Activated naive CD4-positive, alpha-beta T cell treated with anti-CD3 and anti-CD28 coated beads, Interleukin-2, amount 50 U/mL, for 72 hours (primary cell): ENCODE measurements around the gene ZNF202. TPM values are rescaled to one million over a fixed set of nuclear protein-coding genes. Genes with fewer than 3 reads are reported as not detected.

Experiments used
- total RNA-seq, 2 donors: library from RNA; stranded (reverse); gene quantifications; one replicate each; pipeline ENCODE4 v1.2.3, GENCODE V29; 2022

Gene ZNF202
- total RNA-seq, 2 donors from 2014 or later = 6.9 to 12.2 TPM

Other genes starting within 250 kb of the ZNF202 start
- gene SCN3B, start 87.0 kb downstream of the ZNF202 start, total RNA-seq = under 1 TPM in 1 of 2 donors, not detected in 1; 0.06 TPM
- not detected for gene OR6X1, start 12.9 kb upstream of the ZNF202 start, total RNA-seq
- gene OR6M1, start 64.7 kb upstream of the ZNF202 start, total RNA-seq = not detected
- gene TMEM225, start 144.0 kb upstream of the ZNF202 start, total RNA-seq = not detected
- gene OR8D4, start 160.5 kb upstream of the ZNF202 start, total RNA-seq = not detected
- not detected for gene OR4D5, start 198.0 kb upstream of the ZNF202 start, total RNA-seq
- not detected for gene OR6T1, start 202.2 kb upstream of the ZNF202 start, total RNA-seq
- gene OR10S1, start 236.1 kb upstream of the ZNF202 start, total RNA-seq = not detected